Left lung (tissue), 10 donors: ENCODE results near the gene TKT. TPM values are rescaled to one million over a fixed set of nuclear protein-coding genes. Genes with fewer than 3 reads are reported as not detected.
A peak's percentile ranks its signal among the peaks of the same experiment; 100 is the strongest.

Experiments
- ATAC-seq: fragments of 200-7000 bp; cut with Tn5 transposase; one replicate; pipeline ENCODE4 v1.9.1; 2020; ENCODE audit warnings: moderate library complexity
- DNase-seq, 4 donors: peaks; one replicate each; pipeline ENCODE4 v3.0.0-alpha.2; 2013 to 2020
- H3K27ac ChIP-seq, 2 donors: fragments of 200-600 bp; sonication (generic) in 1 of 2; one replicate each; pipeline versions ENCODE4 v1.5.0 to v1.8.0; 2020 to 2021
- H3K27me3 ChIP-seq, 2 donors: fragments of 200-600 bp; sonication (generic) in 1 of 2; one replicate each; pipeline versions ENCODE4 v1.5.0 to v1.8.0; 2020 to 2021
- H3K36me3 ChIP-seq, 2 donors: fragments of 200-600 bp; sonication (generic) in 1 of 2; one replicate each; pipeline versions ENCODE4 v1.5.0 to v1.8.0; 2020 to 2021
- H3K4me1 ChIP-seq, 2 donors: fragments of 200-600 bp; one replicate each; pipeline ENCODE4 v1.8.0; 2021
- H3K4me3 ChIP-seq, 2 donors: fragments of 200-600 bp; sonication (generic) in 1 of 2; one replicate each; pipeline versions ENCODE4 v1.5.0 to v1.8.0; 2020 to 2021; ENCODE audit warnings: mild to moderate bottlenecking in 1 of 2
- H3K9me3 ChIP-seq, 2 donors: fragments of 200-600 bp; sonication (generic) in 1 of 2; one replicate each; pipeline versions ENCODE4 v1.5.0 to v1.8.0; 2020 to 2021
- intact Hi-C, 2 donors: fragments of 100-400 bp; cut with DNase I; formaldehyde crosslinking; loops; one replicate each; pipeline versions ENCODE4 v1.11.2 to v1.14.2; 2022
- polyA plus RNA-seq, 6 donors: library from polyadenylated mRNA; unstranded; fragments of 120-200 nt; gene quantifications; one replicate each; pipeline ENCODE4 v1.2.1, GENCODE V29; 2013; ENCODE audit not compliant: insufficient read length in 6 of 6
- total RNA-seq, 2 donors: library from RNA; stranded (reverse); fragmentation: NEBNext Ultra II Directional; extraction: Animal tissue kit (Norgen Biotek cat#: 25700); gene quantifications; one replicate each; pipeline ENCODE4 v1.2.1, GENCODE V29; 2021
- TF ChIP-seq, protein P1 (sequence below), 2 donors: fragments of 200-600 bp; sonication (generic) in 1 of 2; IDR thresholded peaks; one replicate each; pipeline versions ENCODE4 v1.5.0 to v1.8.0; 2021; ENCODE audit warnings: antibody characterized with exemption in 2 of 2
- donor health status: DM: no; HTN: yes; CAD: no.
- donor health status: DM: no; HTN: no; CAD: no.

Gene TKT
- total and polyA plus RNA-seq, 8 donors = 210 to 594 (median 239) TPM

DNA sequence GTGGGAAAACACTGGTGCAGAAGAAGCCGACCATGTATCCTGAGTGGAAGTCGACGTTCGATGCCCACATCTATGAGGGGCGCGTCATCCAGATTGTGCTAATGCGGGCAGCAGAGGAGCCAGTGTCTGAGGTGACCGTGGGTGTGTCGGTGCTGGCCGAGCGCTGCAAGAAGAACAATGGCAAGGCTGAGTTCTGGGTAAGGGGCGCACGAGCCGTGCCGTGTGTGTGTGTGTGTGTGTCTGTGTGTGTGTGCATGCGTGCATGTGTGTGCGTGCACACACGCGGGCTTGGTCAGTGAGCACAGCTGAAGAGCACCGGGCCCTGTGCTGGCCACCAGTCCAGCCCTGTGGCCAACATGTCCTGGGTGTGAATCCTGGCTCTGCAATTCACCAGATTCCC, 76.2 kb downstream of the TKT start:
- Histone ChIP-seq H3K27me3 (no peaks in the 10 kb centered on the region), H3K4me1 (peaks cover 0 to 61% of the 10 kb centered on the region in 2 donors), H3K4me3 (no peak overlapping the region), H3K36me3 (peaks cover 0 to 84% of the 10 kb centered on the region in 2 donors), H3K27ac (no peak overlapping the region), H3K9me3 (no peaks in the 10 kb centered on the region)
- TF ChIP-seq, protein P1, sequence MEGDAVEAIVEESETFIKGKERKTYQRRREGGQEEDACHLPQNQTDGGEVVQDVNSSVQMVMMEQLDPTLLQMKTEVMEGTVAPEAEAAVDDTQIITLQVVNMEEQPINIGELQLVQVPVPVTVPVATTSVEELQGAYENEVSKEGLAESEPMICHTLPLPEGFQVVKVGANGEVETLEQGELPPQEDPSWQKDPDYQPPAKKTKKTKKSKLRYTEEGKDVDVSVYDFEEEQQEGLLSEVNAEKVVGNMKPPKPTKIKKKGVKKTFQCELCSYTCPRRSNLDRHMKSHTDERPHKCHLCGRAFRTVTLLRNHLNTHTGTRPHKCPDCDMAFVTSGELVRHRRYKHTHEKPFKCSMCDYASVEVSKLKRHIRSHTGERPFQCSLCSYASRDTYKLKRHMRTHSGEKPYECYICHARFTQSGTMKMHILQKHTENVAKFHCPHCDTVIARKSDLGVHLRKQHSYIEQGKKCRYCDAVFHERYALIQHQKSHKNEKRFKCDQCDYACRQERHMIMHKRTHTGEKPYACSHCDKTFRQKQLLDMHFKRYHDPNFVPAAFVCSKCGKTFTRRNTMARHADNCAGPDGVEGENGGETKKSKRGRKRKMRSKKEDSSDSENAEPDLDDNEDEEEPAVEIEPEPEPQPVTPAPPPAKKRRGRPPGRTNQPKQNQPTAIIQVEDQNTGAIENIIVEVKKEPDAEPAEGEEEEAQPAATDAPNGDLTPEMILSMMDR (IDR thresholded peaks at IDR 0.05) = no peak
- no peak for ATAC-seq
- peak in 1 of 4 donors; percentile 55 for DNase-seq
- intact Hi-C loops = no loop called here

DNA sequence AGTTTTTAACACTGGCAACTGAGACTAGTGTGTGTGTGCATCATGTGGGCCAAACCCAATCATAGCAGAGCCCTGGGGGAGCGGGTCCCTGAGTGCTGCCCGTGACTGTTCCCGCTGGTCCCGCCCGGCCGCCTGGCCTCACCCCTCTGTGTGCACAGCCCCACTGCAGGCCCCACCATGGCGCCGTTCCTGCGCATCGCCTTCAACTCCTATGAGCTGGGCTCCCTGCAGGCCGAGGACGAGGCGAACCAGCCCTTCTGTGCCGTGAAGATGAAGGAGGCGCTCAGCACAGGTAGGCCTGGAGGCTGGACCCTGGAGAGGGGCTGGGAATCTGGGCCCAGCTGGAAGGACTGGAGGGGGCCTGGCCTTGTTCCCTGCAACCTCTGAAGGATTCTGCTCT, 77.6 kb downstream of the TKT start:
- no peaks in the 10 kb centered on the region for H3K27me3 ChIP-seq
- no peaks in the 10 kb centered on the region for H3K9me3 ChIP-seq
- H3K4me1 ChIP-seq = peaks cover 0 to 73% of the 10 kb centered on the region in 2 donors
- peaks cover 0 to 84% of the 10 kb centered on the region in 2 donors for H3K36me3 ChIP-seq
- TF ChIP-seq, protein P1 (IDR thresholded peaks at IDR 0.05) = no peak
- DNase-seq (peak in 1 of 4 donors; percentile 73), ATAC-seq (no peak)
- intact Hi-C loops = no loop called here
- H3K4me3 ChIP-seq = no peak overlapping the region
- no peak overlapping the region for H3K27ac ChIP-seq

DNA sequence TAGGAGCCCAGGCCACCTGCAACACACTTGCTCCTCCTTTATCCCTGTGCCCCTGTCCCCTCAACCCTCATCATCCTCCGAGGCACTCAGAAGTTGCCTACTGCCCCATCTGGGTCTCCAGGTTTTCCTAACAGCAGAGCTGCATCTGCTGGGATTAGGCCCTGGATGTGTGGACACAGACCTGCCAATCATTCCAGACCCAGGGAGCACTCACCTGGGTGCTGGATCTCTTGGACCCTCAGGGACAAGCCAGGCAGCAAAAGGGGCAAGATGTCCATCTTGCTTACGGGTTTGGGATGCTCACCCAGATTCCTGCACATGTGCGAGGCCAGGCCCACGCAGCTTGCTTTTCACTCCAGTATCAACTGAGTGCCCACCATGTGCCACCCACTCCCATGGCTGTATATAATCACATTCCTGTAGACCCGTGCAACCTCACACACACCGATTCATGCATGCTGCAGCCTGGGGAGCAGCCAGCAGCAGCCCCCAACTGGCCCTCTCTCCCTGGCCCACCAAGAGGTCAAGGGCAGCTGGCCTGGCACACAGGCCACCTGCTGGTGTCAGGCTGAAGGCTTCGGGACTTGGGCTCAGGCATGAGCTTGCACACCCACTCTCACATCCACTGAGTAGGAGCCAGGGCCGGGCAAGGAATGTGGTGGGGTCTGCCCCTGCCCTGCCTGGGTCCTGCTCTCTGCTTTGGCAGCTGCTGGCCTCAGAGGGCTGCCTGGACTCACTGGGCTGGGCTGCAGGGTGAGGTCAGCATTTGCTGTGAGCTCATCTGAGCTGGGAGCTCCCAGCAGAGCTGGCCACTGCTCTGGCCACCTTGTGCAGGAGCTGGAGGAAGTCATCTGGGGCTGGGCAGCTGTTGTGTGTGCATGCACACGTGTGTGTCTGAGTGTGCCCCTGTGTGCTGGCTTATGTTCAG, 79.9 kb downstream of the TKT start:
- TF ChIP-seq, protein P1 (IDR thresholded peaks at IDR 0.05) = no peak
- DNase-seq (peak in 1 of 4 donors; percentile 70), ATAC-seq (no peak)
- Histone ChIP-seq H3K9me3 (no peaks in the 10 kb centered on the region), H3K27ac (no peak overlapping the region), H3K4me3 (no peak overlapping the region), H3K36me3 (peaks cover 0 to 62% of the 10 kb centered on the region in 2 donors), H3K4me1 (peaks cover 0 to 93% of the 10 kb centered on the region in 2 donors), H3K27me3 (no peaks in the 10 kb centered on the region)
- intact Hi-C loops = no loop called here

Other genes starting within 250 kb of the TKT start
- gene SFMBT1, start 209.9 kb downstream of the TKT start, total RNA-seq = 10 to 100 TPM in 1 of 2 donors, 1 to 10 TPM in 1; 9.7 to 12.9 TPM
- gene SFMBT1, start 209.9 kb downstream of the TKT start, polyA plus RNA-seq = 10 to 100 TPM in 1 of 6 donors, 1 to 10 TPM in 5; 8.0 to 10.0 (median 9.1) TPM
- 10 to 100 TPM; 24.3 to 28.0 TPM for gene RFT1, start 125.6 kb downstream of the TKT start, total RNA-seq
- 10 to 100 TPM; 23.2 to 24.5 (median 24.1) TPM for gene RFT1, start 125.6 kb downstream of the TKT start, polyA plus RNA-seq
- gene PRKCD, start 94.8 kb downstream of the TKT start, total RNA-seq = 10 to 100 TPM; 73.2 to 73.7 TPM
- gene PRKCD, start 94.8 kb downstream of the TKT start, polyA plus RNA-seq = 10 to 100 TPM; 45.5 to 56.7 (median 49.6) TPM
- 10 to 100 TPM; 18.7 to 22.2 TPM for gene DCP1A, start 91.5 kb upstream of the TKT start, total RNA-seq
- 10 to 100 TPM; 31.0 to 37.3 (median 34.5) TPM for gene DCP1A, start 91.5 kb upstream of the TKT start, polyA plus RNA-seq
- 10 to 100 TPM; 32.6 to 58.2 TPM for gene CACNA1D, start 238.6 kb upstream of the TKT start, total RNA-seq
- 10 to 100 TPM; 53.3 to 78.2 (median 56.2) TPM for gene CACNA1D, start 238.6 kb upstream of the TKT start, polyA plus RNA-seq